ENCODE data around the gene KCNJ9. TPM values are rescaled to one million over a fixed set of nuclear protein-coding genes. Genes with fewer than 3 reads are reported as not detected.

Gene KCNJ9
- total RNA-seq, 3 donors from 2014 or later, result 0.47 TPM; not detected in 2

- Histone ChIP-seq H3K4me1 (ENCODE audit: low read depth) (peaks cover 49% of the 10 kb centered on the region), H3K36me3 (ENCODE audit: low read depth) (no peaks in the 10 kb centered on the region), H3K9me3 (no peaks in the 10 kb centered on the region), H3K4me3 (no peak overlapping the region)
- ATAC-seq (no peak), DNase-seq (peak in 2 of 3 donors; percentile 49 to 56)
- TF ChIP-seq CTCF (IDR thresholded peaks at IDR 0.05), result no peak
- intact Hi-C loops (cut with DNase I, micrococcal nuclease), result no loop called here
These were observed 13.5 kb downstream of the KCNJ9 start for GRCh38 chr1:160094806-160095205.

GRCh38 chr1:160095382-160096105, 14.2 kb downstream of the KCNJ9 start:
- Histone ChIP-seq H3K36me3 (ENCODE audit: low read depth) (no peaks in the 10 kb centered on the region), H3K9me3 (no peaks in the 10 kb centered on the region), H3K4me1 (ENCODE audit: low read depth) (peaks cover 49% of the 10 kb centered on the region), H3K4me3 (no peak overlapping the region)
- intact Hi-C loops (cut with DNase I, micrococcal nuclease), result no loop called here
- DNase-seq (peak in 1 of 3 donors; percentile 35), ATAC-seq (no peak)
- TF ChIP-seq CTCF (IDR thresholded peaks at IDR 0.05), result no peak

GRCh38 chr1:160096274-160097116, 15.2 kb downstream of the KCNJ9 start:
- DNase-seq, result no peak
- intact Hi-C loops (cut with DNase I, micrococcal nuclease), result no loop called here
- Histone ChIP-seq H3K9me3 (no peaks in the 10 kb centered on the region), H3K4me3 (no peak overlapping the region), H3K4me1 (ENCODE audit: low read depth) (peaks cover 54% of the 10 kb centered on the region), H3K36me3 (ENCODE audit: low read depth) (no peaks in the 10 kb centered on the region)
- no peak for TF ChIP-seq CTCF (IDR thresholded peaks at IDR 0.05)
- no peak for ATAC-seq

GRCh38 chr1:160097151-160097910, 16.0 kb downstream of the KCNJ9 start:
- Histone ChIP-seq H3K9me3 (no peaks in the 10 kb centered on the region), H3K4me3 (no peak overlapping the region), H3K36me3 (ENCODE audit: low read depth) (no peaks in the 10 kb centered on the region), H3K4me1 (ENCODE audit: low read depth) (peaks cover 56% of the 10 kb centered on the region)
- intact Hi-C loops (cut with DNase I, micrococcal nuclease), result no loop called here
- DNase-seq (peak in 1 of 3 donors; percentile 37), ATAC-seq (no peak)
- no peak for TF ChIP-seq CTCF (IDR thresholded peaks at IDR 0.05)

Measured in mucosa of descending colon (tissue), 3 donors.